NOMO-1 (cell line): ENCODE measurements around the gene TGDS.
"Not testable (repeated sequence)": the region's sequence is repeated elsewhere in the genome, so short reads cannot be mapped to it uniquely, and the experiment has no call there.

ENCODE experiments used
- DNase-seq, 2 experiments: peaks; one replicate each; lab custom pipeline; 2025; ENCODE audit not compliant: unreplicated experiment in 2 of 2; lab: John Stamatoyannopoulos, UW

Gene TGDS

DNA sequence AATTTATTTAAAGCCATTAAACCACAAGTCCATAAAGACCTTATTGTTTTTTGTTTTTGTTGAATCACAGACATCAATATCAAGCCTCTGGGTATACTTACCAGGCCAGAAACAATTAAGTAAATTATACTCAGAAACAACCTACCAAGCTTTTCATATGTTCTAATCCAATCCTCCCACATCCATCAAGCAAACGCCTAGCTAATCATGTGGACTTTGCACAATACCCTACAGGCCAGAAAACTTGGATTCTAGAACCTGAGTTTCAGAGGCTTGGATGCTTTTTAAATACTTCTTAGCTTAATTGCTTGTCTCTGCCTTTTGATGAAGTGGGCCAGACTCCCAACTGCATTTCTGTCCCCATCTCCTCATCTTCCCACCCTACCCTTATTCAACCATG, 39.9 kb downstream of the TGDS start:
- no peak for DNase-seq

DNA sequence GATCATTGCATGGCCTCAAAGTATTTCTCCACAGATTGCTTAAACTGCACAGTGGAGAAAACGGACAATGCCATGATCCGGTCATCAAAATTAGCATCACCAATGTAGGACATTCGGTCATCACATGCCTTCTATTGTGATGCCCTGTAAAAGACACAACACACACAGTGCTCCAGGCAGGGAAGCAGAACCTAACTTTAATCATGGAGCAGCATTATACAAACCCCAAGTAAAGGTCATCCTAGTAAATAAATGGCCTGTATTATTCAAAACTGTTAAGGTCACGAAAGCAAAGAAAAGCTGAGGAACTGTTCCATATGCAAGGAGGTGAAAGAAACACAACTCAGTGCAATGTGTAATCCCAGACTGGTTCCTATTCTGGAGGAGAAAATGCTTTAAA, 42.2 kb downstream of the TGDS start:
- no peak for DNase-seq

GRCh38 chr13:94552095-94552494, 43.9 kb downstream of the TGDS start:
- no peak for DNase-seq

GRCh38 chr13:94550062-94550738, 45.8 kb downstream of the TGDS start:
- no peak for DNase-seq

- DNase-seq = peak; percentile 88 to 93
These were observed 46.5 kb downstream of the TGDS start for GRCh38 chr13:94549232-94550061.

GRCh38 chr13:94548821-94549231, 47.1 kb downstream of the TGDS start:
- peak; percentile 13 to 26 for DNase-seq

- no peak for DNase-seq
These were observed 47.6 kb downstream of the TGDS start for GRCh38 chr13:94548382-94548781.

GRCh38 chr13:94546061-94546839, 49.7 kb downstream of the TGDS start:
- no peak for DNase-seq

GRCh38 chr13:94544922-94545321, 51.0 kb downstream of the TGDS start:
- no peak for DNase-seq

DNA sequence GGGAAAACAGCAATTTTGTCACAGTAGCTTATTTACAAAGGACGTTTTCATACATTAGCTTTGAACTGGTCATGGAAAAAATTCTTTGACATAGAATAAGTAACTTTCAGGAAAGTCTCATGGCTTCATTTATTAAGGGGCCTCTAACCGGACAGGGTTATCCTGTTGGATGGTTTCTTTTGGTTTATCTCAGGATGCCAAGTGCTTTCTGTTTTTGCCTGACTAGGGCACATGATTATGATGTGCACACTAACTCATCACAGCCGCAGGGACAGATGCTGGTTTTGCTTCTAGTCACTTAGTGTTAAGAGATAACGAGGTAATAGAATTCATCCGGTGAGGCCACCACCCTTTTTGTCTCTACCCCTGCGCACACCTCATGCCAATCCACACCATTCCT, 53.0 kb downstream of the TGDS start:
- no peak for DNase-seq

- DNase-seq = no peak
These were observed 58.0 kb downstream of the TGDS start for GRCh38 chr13:94537740-94538630.

DNA sequence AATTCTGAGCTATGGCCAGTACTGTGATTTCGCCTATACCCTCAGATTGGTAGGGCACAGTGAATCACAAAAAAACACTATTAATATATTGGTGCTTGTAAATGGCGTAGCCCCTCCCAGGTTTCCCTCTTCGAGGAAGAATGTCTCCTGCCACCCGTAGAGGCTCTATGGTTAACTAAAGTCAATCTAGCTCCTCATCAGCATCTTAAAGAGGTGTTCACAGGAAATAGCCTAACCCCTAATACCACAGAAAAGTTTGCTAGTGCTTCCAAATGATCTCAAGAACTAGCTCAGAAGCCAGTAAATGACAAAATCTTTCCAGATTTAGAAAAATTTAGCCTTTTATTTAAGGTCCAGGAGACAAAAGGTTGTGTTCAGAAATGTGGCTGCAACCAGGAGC, 60.2 kb downstream of the TGDS start:
- no peak for DNase-seq

- DNase-seq = no peak
These were observed 60.7 kb downstream of the TGDS start for GRCh38 chr13:94535231-94535630.

DNA sequence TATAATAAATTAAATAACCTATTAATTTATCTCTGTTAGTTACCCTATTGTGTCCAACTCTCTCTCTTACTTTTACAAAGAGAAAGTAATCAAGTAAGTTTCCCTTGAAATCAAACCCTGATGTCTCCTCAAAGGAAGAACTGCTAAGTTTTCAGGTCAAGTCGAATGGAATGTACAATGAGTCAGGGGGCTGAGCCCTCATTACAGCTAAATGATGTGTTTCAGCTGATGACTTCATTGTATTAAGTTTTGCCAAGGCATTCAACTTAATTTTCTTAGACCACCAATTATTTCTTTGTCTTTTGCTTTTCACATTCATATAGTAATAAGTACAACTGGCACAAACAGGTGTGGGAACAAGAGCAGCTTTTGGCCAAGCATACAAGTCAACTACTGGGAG, 61.8 kb downstream of the TGDS start:
- no peak for DNase-seq

- not testable (repeated sequence) for DNase-seq
These were observed 63.7 kb downstream of the TGDS start for GRCh38 chr13:94532278-94532677.

DNA sequence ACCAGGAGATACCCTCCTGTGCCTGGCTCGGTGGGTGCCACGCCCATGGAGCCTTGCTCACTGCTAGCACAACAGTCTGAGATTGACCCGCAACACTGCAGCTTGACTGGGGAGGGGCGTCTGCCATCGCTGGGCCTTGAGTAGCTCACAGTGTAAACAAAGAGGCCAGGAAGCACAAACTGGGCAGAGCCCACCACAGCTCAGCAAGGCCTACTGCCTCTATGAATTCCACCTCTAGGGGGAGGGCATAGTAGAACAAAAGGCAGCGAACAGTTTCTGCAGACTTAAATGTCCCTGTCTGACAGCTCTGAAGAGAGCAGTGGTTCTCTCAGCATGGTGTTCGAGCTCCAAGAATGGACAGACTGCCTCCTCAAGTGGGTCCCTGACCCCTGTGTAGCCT, 69.0 kb downstream of the TGDS start:
- DNase-seq = not testable (repeated sequence)

DNA sequence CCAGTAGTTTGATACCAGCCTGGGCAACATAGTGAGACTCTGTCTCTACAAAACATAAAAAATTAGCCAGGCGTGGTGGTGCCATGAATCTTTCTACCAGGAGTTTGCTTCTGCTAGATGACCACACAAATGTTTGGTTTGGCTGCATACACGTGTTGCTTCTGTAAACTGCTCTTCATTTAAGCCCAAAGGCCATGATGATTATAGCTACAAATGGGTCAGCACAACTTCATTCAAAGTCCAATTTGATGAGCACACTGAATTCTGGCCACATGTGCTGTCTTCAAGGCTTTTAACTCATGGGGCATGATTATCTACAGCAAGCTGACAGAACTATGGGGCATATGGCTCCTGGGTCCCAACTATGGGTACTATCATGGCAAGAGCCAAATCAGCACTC, 70.2 kb downstream of the TGDS start:
- DNase-seq = no peak

GRCh38 chr13:94524407-94524806, 71.5 kb downstream of the TGDS start:
- no peak for DNase-seq
